ENCODE data around the gene DPM1. TPM values are rescaled to one million over a fixed set of nuclear protein-coding genes. Genes with fewer than 3 reads are reported as not detected.

Gene DPM1
- polyA plus RNA-seq (2012; ENCODE audit: missing spikeins), result 90.4 TPM

DNA sequence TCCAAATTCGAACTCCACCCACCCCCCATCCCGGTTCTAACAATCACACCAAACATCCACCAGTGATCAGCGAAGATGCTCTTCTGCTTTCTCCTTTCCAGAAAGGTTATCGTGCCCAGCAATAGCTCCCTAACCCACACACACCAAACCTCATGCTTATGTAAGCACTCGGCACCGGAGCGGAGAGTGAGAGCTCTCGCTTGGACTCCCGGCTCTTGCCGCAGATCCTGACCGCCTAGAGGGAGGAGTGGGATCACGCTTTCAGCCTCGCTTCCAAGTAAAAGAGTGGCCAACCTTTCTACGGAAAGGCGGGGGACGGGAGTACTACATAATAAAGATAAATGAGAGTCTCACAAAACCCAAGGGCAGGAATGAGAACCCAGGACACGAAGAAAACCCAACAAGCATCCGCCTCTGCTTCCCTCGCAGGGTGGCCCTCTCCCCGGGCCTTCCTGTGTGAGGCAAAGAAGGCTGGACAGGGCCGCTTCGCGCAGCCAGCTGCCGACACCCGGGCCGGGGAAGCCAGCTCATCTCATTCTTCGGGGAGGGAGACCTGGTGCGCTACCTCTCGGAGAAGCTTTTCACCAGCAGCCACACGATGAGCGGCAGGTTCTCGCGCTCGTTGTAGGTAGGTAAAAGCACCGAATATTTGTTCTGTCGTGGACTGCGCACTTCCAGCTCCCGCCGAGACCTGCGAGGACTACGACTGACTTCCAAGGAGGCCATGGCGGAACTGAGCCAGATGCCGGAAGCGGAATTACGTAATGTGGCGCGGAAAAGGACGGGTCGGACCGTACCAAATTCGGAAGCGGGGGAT is at the start of gene DPM1:
Gene DPM1, minus strand, starts transcription at position 735 of the 817 bp plus-strand sequence. Its CDS starts 9 bp downstream, at position 726.
- peak; percentile 98 for TF ChIP-seq POLR2AphosphoS5 (IDR thresholded peaks at IDR 0.05; ENCODE audit: low read depth, low read length)
- TF ChIP-seq TAF1 (IDR thresholded peaks at IDR 0.05; ENCODE audit: borderline replicate concordance, low read depth, low read length), result peak; percentile 100
- peak; percentile 99 for TF ChIP-seq POLR2A (IDR thresholded peaks at IDR 0.05; ENCODE audit: low read depth, low read length)
- DNase-seq (ENCODE audit: insufficient read length), result peak; percentile 66
- FAIRE-seq, result no peak

DNA sequence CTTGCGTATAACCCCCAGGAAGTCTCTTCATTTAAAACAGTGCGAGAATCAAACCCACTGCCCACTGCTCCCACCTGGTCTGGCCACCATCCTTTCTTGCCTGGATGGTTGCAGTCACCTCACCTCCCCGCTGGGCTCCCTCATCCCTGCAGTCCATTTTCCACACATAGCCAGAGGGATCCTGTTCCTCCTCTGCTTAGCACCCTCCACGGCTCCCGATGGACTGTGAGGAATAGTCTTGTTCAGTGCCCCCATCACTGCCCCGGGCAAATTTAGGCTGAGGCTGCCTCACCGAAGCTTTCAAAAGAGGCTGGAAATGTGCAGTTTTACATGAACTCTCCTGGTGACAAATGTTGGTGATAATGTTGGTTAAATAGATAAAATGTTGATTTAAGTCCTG is 46.9 kb upstream of the DPM1 start:
- TF ChIP-seq POLR2AphosphoS5 (IDR thresholded peaks at IDR 0.05; ENCODE audit: low read depth, low read length) (no peak), TAF1 (IDR thresholded peaks at IDR 0.05; ENCODE audit: borderline replicate concordance, low read depth, low read length) (no peak), POLR2A (IDR thresholded peaks at IDR 0.05; ENCODE audit: low read depth, low read length) (no peak)
- FAIRE-seq, result no peak
- DNase-seq (ENCODE audit: insufficient read length), result no peak

DNA sequence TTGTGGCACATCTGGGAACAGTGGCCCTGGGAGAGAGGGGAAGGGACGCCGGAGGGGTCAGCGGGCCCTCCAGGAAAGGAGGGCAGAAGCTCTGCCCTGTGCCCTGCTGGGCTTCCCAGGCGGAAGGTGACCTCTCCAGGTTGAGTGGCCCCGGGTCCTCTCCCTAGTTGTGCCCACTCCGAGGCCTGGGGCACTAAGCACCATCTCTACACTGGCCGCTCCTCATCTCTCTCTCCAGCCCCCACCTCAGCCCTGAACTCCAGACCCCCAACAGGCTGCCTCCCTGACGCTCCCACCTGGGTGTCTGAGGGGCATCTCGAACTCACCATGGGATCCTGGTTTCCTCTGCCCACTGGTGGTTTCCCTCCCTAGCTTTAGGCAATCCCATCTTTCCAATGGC is 46.4 kb upstream of the DPM1 start:
- no peak for DNase-seq (ENCODE audit: insufficient read length)
- TF ChIP-seq POLR2A (IDR thresholded peaks at IDR 0.05; ENCODE audit: low read depth, low read length) (no peak), POLR2AphosphoS5 (IDR thresholded peaks at IDR 0.05; ENCODE audit: low read depth, low read length) (no peak), TAF1 (IDR thresholded peaks at IDR 0.05; ENCODE audit: borderline replicate concordance, low read depth, low read length) (no peak)
- no peak for FAIRE-seq

DNA sequence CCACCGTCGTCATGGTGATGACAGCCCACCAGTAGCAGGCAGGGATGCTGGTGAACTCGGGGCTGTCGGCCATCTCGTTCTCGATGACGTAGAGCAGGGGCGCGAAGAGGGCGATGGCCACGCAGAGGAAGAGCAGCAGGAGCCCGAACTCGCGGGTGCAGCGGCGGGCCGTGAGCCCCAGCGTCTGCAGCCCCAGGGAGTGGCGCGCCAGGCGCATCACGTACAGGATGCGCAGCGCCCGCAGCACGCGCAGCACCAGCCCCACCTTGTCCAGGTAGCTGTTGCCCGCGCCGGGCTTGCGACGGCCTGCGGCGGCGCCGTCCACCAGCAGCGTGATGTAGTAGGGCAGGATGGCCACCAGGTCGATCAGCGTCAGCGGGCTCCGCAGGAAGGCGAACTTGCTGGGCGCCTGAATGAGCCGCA is 46.0 kb upstream of the DPM1 start:
- TF ChIP-seq POLR2A (IDR thresholded peaks at IDR 0.05; ENCODE audit: low read depth, low read length) (no peak), TAF1 (IDR thresholded peaks at IDR 0.05; ENCODE audit: borderline replicate concordance, low read depth, low read length) (no peak), POLR2AphosphoS5 (IDR thresholded peaks at IDR 0.05; ENCODE audit: low read depth, low read length) (no peak)
- no peak for FAIRE-seq
- DNase-seq (ENCODE audit: insufficient read length), result no peak

DNA sequence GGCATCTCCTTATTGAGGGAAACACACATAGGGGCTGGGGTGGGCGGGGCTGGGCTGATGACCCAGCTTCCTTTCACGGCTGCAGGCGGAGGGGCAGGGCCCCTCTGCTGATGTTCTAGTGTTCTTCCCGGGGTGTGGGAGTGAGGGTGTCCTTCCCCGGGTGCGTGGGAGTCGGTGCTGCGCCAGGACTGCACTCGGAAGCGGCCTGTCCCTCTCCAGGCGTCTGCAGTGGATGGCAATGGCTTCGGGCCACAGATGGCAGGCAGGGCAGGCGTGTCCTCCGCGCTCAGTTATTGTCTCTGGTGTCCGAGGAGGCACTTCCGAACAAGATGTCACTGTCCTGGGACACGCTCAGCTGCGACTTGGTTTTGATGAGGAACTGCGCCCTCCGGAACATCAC is 45.4 kb upstream of the DPM1 start:
- DNase-seq (ENCODE audit: insufficient read length) (no peak), FAIRE-seq (no peak)
- TF ChIP-seq TAF1 (IDR thresholded peaks at IDR 0.05; ENCODE audit: borderline replicate concordance, low read depth, low read length), result no peak

DNA sequence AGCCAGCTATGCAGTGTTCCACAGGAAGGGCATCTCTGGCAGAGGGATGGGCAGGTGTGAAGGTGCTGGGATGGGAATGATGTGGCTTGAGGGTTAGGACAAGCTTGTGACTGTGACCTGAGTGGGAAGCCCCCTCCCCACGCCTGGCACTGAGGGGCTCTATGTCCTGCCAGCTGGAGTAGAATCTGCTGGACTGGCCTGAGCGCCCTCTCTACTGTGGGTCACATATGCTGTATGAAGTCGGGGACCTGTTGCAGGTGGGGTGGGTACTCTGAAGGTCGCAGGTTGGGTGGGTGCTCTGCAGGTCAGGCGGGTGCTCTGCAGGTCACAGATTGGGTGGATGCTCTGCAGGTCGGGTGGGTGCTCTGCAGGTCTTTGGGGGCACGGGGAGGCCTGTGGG is 44.3 kb upstream of the DPM1 start:
- FAIRE-seq (no peak), DNase-seq (ENCODE audit: insufficient read length) (no peak)
- TF ChIP-seq POLR2AphosphoS5 (IDR thresholded peaks at IDR 0.05; ENCODE audit: low read depth, low read length) (no peak), TAF1 (IDR thresholded peaks at IDR 0.05; ENCODE audit: borderline replicate concordance, low read depth, low read length) (no peak), POLR2A (IDR thresholded peaks at IDR 0.05; ENCODE audit: low read depth, low read length) (no peak)

DNA sequence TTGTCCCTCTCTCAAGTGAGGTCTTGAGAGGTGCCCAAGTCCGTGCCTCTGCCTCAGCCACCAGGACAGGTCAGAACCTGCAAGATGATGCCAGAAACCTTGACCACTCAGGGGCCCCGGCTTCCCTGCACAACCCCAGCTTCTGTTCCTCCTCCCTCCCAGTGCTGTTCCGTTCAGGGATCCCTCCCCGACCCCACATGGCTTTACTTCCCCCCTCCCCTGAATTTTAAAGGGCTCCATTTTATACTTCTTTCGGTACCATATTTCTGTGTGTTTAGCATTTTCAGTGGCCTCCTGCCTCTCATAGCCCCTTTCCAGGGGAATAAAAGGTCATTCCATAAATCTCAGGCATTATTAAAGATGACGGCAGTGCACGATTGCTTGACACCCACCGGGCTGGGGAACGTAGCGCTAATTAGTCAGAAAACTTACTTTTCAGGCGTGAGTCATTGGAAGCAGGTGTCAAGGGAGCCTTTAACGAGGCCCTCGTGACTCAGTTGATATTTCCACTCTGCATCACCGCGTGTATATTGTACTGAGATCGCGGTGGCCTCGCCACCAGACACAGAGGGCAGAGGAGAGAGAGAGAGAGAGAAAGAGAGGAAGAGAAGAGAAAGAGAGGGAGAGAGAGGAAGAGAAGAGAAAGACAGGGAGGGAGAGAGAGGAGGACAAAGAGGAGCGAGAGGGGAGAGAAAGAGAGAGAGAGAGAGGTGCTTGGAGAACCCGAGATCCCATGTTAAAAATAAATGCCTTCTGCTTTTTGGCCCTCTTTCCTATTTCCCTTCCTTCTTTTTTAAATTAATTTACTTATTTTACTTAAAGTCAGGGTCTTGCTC is 43.3 kb upstream of the DPM1 start:
- no peak for FAIRE-seq
- DNase-seq (ENCODE audit: insufficient read length), result no peak
- TF ChIP-seq TAF1 (IDR thresholded peaks at IDR 0.05; ENCODE audit: borderline replicate concordance, low read depth, low read length), result no peak
- no peak for TF ChIP-seq POLR2A (IDR thresholded peaks at IDR 0.05; ENCODE audit: low read depth, low read length)
- TF ChIP-seq POLR2AphosphoS5 (IDR thresholded peaks at IDR 0.05; ENCODE audit: low read depth, low read length), result no peak

DNA sequence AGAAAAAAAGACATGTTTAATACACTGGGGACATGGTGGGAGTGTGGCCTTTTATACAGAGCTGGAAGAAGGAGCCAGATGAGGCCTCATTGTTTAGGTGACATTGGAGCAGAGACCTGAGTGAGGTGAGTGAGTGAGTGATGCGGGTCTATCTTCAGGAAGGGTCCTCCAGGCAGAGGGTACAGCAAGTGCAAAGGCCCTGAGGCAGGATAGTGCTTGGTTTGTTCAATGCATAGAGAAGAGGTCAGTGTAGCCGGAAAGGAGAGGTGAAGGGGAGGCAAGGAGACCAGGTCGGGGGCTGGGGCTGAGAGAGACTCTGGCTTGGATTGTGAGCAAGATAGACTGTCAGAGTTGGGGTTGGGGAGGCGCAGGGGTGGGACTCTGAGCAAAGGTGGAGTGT is 41.0 kb upstream of the DPM1 start:
- DNase-seq (ENCODE audit: insufficient read length), result no peak
- TF ChIP-seq POLR2A (IDR thresholded peaks at IDR 0.05; ENCODE audit: low read depth, low read length) (no peak), TAF1 (IDR thresholded peaks at IDR 0.05; ENCODE audit: borderline replicate concordance, low read depth, low read length) (no peak), POLR2AphosphoS5 (IDR thresholded peaks at IDR 0.05; ENCODE audit: low read depth, low read length) (no peak)
- FAIRE-seq, result no peak

DNA sequence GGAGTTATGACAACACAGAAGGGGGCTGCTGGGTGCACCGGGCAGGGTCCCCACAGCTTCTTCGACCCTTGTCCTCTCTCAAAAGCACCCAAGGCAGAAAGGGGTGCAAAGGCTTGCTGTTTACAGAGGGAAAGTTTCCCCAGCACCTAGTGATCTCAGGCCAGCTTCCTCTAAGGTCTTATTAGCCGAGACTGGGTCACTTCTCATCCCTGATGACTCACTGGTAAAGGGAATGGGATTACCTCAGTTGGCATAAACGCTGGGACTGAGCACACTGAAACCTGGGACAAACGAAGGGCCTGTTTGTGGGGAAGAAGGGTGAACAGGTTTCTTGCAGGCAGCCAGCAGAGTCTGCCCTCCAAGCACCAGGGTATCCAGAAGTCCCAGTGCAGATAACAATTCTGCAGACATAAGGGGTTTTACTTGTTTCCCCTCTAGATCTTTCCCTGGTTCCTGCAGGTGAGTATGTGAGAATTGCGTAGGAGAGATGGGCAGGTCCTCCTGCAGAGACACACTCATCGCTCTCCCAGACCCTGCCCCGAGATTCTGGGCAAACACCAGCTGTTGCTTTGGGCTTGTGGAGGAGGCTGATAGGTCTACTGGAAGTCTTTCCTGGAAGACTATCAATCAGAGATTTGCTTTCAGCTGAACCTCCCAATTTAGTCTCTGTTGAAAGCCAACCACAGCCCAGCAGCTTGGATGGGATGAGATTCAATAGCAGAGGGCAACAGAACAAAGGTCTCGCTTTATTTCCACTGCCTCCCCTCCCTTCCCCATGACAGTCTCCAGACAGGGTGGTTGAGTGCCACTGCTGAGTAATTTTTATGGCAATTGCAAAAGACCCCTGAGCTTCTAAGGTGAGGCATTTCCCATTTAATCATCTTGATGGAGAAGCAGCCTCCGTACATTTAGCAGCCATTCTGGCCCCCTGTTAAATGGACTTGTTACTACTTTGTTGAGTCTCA is 38.9 kb upstream of the DPM1 start:
- DNase-seq (ENCODE audit: insufficient read length), result no peak
- TF ChIP-seq POLR2AphosphoS5 (IDR thresholded peaks at IDR 0.05; ENCODE audit: low read depth, low read length) (no peak), POLR2A (IDR thresholded peaks at IDR 0.05; ENCODE audit: low read depth, low read length) (no peak), TAF1 (IDR thresholded peaks at IDR 0.05; ENCODE audit: borderline replicate concordance, low read depth, low read length) (no peak)
- no peak for FAIRE-seq

DNA sequence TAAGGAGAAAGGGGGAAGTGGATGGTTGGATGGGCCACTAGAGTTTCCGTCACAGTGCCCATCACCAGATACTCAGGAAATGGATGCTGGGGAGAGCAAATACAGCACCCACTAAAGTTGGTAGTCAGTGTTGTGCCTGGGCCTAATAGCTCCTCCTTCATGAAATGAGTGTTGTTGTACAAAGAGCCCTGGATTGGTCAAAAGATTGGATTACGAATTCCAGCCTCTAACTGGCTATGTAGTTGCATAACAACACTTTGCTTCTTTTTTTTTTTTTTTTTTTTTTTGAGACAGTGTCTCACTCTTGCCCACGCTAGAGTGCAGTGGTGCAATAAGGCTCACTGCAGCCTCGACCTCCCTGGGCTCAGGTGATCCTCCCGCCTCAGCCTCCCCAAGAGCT is 37.2 kb upstream of the DPM1 start:
- TF ChIP-seq POLR2AphosphoS5 (IDR thresholded peaks at IDR 0.05; ENCODE audit: low read depth, low read length), result no peak
- TF ChIP-seq TAF1 (IDR thresholded peaks at IDR 0.05; ENCODE audit: borderline replicate concordance, low read depth, low read length), result no peak
- no peak for TF ChIP-seq POLR2A (IDR thresholded peaks at IDR 0.05; ENCODE audit: low read depth, low read length)
- DNase-seq (ENCODE audit: insufficient read length) (no peak), FAIRE-seq (no peak)

DNA sequence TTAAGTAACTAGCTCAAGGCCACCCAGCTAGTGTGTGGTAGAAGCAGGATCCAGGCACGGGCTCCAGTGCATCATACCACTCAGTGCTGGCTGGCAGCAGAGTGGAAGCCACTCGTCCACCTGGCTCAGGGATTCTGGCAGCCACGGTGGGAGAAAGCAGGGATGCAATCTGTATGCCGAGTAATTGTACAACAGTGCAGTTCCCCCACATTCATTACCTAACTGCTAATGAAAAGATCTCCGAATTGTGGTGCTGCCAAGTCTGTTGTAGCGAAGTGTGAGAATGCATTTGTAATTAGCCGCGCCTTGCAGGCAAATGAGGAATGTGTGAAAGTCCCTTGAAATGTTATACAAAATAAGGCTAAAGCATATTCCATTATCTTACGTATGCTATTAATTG is 35.5 kb upstream of the DPM1 start:
- no peak for FAIRE-seq
- DNase-seq (ENCODE audit: insufficient read length), result no peak
- TF ChIP-seq POLR2AphosphoS5 (IDR thresholded peaks at IDR 0.05; ENCODE audit: low read depth, low read length), result no peak
- TF ChIP-seq TAF1 (IDR thresholded peaks at IDR 0.05; ENCODE audit: borderline replicate concordance, low read depth, low read length), result no peak
- no peak for TF ChIP-seq POLR2A (IDR thresholded peaks at IDR 0.05; ENCODE audit: low read depth, low read length)
